Transverse colon (tissue), 4 donors: ENCODE data around the gene ZDHHC14. TPM values are rescaled to one million over a fixed set of nuclear protein-coding genes. Genes with fewer than 3 reads are reported as not detected.

Experiments used
- DNase-seq: peaks from one replicate; pipeline ENCODE4 v3.0.0-alpha.2; 2019
- H3K27ac ChIP-seq, 4 donors: fragments of 200-600 bp; sonication (generic); 2 replicates each; pipeline ENCODE4 v1.5.1; 2016 to 2018; ENCODE audit warnings: inconsistent platforms in 4 of 4
- H3K27me3 ChIP-seq: fragments of 200-600 bp; sonication (generic); 2 replicates; pipeline ENCODE4 v1.5.1; 2017; ENCODE audit warnings: inconsistent platforms
- H3K36me3 ChIP-seq, 4 donors: fragments of 200-600 bp; sonication (generic); 2 replicates each; pipeline ENCODE4 v1.5.1; 2017 to 2019; ENCODE audit warnings: inconsistent platforms in 4 of 4
- H3K4me1 ChIP-seq, 4 donors: fragments of 200-600 bp; sonication (generic); 2 replicates each; pipeline ENCODE4 v1.5.1; 2017 to 2020; ENCODE audit warnings: inconsistent platforms in 4 of 4
- H3K4me3 ChIP-seq, 4 donors: fragments of 200-600 bp; sonication (generic); 1 replicate in 1 of 4; 2 replicates in 3 of 4; pipeline versions ENCODE4 v1.5.1 to v1.6.1; 2017 to 2019; ENCODE audit warnings: inconsistent platforms in 4 of 4
- H3K9me3 ChIP-seq, 2 donors: fragments of 200-600 bp; sonication (generic); 2 replicates each; pipeline ENCODE4 v1.5.1; 2017 to 2019; ENCODE audit warnings: inconsistent platforms in 2 of 2
- EP300 ChIP-seq: sonication (generic); formaldehyde crosslinking; IDR thresholded peaks from one replicate; pipeline ENCODE4 v1.6.1; 2017; ENCODE audit warnings: antibody characterized with exemption, low read depth
- POLR2A ChIP-seq: fragments of 450-650 bp; IDR thresholded peaks from one replicate; pipeline ENCODE4 v1.6.1; 2016; ENCODE audit warnings: antibody characterized with exemption, mild to moderate bottlenecking, moderate library complexity
- POLR2AphosphoS5 ChIP-seq, 3 donors: sonication (generic); formaldehyde crosslinking; IDR thresholded peaks; one replicate each; pipeline ENCODE4 v1.6.1; 2016; ENCODE audit warnings: antibody characterized with exemption in 3 of 3
- WGBS, 2 donors: methylation state at CpG; one replicate each; pipeline ENCODE4 v1.1.5; 2018; ENCODE audit warnings: low coverage in 1 of 2; 5-methylcytosine and 5-hydroxymethylcytosine counted together
- in situ Hi-C, 4 donors: fragments of 200-750 bp; cut with MboI; loops; one replicate each; pipeline versions ENCODE4 v1.15.0 to v1.15.1; 2017; ENCODE audit warnings: low sequenced_read_pairs in 3 of 4, low pct_ligation_motif_present in 1 of 4, low pct_unique_long_range_greater_than_20kb in 1 of 4
- intact Hi-C: fragments of 100-400 bp; cut with DNase I; formaldehyde crosslinking; loops from one replicate; pipeline ENCODE4 v1.15.1; 2023; ENCODE audit warnings: low total_unique reads
- total RNA-seq, 4 donors: library from RNA; depleted of rRNA; stranded (reverse); fragments of >200 nt; gene quantifications; one replicate each; pipeline ENCODE4 v1.1.0, GENCODE V29; 2016
- TF ChIP-seq, protein P1 (sequence below), 5 experiments: fragments of 200-600 bp in 3 of 5; fragments of 450-650 bp in 2 of 5; sonication (generic) in 3 of 5; IDR thresholded peaks; 1 replicate in 2 of 5; 2 replicates in 3 of 5; pipeline ENCODE4 v1.5.1; 2016 to 2017; ENCODE audit warnings: antibody characterized with exemption in 5 of 5, inconsistent platforms in 3 of 5, mild to moderate bottlenecking in 2 of 5, moderate library complexity in 1 of 5

Gene ZDHHC14
- total RNA-seq, 4 donors from 2014 or later = 10.2 to 16.5 (median 12.5) TPM

DNA sequence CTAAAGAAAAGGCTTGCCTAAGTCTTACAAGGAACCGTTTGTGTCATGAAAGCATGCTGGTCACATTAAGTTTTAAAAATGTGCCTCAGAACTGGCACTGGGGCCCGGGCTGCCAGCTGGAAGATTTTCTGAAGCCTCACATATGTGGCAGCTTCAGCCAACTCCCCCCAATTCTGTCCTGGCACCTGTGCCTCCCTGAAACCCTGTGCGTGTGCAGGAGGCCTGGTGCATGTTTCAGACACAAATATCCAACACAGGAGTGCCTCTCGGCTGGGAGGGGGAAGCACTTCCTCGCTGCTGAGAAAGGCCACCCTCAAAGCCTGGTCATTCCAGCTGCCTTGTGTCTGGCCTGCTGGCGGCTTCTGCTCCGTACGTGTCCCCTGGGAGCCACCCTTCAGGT lies 253.6 kb downstream of the ZDHHC14 start:
- in situ Hi-C loops = no loop called here
- Histone ChIP-seq H3K36me3 (no peaks in the 10 kb centered on the region), H3K9me3 (no peaks in the 10 kb centered on the region), H3K27me3 (no peaks in the 10 kb centered on the region), H3K4me3 (no peak overlapping the region), H3K27ac (no peak overlapping the region), H3K4me1 (no peaks in the 10 kb centered on the region)
- WGBS, 2 donors = 92 to 99% methylated on average over 4 to 8 of the region's 8 CpGs
- DNase-seq = no peak
- intact Hi-C loops = no loop called here
- no peak for TF ChIP-seq POLR2AphosphoS5 (IDR thresholded peaks at IDR 0.05)
- TF ChIP-seq POLR2A = no peak
- TF ChIP-seq, protein P1, sequence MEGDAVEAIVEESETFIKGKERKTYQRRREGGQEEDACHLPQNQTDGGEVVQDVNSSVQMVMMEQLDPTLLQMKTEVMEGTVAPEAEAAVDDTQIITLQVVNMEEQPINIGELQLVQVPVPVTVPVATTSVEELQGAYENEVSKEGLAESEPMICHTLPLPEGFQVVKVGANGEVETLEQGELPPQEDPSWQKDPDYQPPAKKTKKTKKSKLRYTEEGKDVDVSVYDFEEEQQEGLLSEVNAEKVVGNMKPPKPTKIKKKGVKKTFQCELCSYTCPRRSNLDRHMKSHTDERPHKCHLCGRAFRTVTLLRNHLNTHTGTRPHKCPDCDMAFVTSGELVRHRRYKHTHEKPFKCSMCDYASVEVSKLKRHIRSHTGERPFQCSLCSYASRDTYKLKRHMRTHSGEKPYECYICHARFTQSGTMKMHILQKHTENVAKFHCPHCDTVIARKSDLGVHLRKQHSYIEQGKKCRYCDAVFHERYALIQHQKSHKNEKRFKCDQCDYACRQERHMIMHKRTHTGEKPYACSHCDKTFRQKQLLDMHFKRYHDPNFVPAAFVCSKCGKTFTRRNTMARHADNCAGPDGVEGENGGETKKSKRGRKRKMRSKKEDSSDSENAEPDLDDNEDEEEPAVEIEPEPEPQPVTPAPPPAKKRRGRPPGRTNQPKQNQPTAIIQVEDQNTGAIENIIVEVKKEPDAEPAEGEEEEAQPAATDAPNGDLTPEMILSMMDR (IDR thresholded peaks at IDR 0.05) = no peak
- no peak for TF ChIP-seq EP300

DNA sequence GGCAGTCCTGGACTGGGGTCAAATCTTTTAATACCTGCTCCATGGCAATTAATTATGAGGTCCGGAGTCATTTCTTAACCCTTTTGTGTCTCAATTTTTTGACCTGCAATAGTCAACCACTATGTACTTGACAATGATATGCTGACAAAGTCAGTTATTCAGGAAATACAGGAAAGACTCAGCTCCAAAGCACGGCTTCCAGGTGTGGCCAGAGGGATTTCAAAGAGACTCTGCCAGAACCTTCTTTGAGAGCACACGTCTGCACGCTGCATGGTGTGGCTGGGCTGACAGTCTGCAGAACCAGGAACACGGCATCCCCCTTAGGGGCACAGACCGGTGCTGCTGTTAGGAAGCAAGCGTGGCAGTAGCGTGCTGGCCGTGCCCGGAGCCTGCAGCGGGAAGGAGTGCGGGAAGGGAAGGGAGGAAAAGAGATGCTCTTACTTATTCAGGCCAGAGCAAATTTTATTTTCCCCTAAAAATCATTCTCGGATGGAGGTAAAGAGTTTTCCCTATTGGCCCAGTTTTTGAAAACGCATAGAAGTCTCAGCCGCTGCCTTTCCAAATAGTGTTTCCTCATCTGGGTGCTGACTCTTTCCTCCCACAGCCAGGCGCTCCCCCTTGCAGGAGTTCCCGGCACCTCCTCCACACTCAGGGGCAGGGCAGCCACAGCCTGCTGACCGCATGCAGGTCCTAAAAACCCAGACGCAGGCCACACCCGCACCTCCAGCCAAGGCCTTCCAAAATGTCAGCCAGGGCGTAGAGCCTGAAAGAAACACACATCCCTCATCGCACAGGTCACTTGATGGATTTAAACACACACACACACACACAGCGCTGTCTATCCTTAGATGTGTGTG lies 254.6 kb downstream of the ZDHHC14 start:
- Histone ChIP-seq H3K4me3 (no peak overlapping the region), H3K27me3 (no peaks in the 10 kb centered on the region), H3K27ac (no peak overlapping the region), H3K9me3 (no peaks in the 10 kb centered on the region), H3K4me1 (no peaks in the 10 kb centered on the region), H3K36me3 (no peaks in the 10 kb centered on the region)
- intact Hi-C loops = no loop called here
- DNase-seq = no peak
- in situ Hi-C loops = no loop called here
- WGBS, 2 donors = 90 to 92% methylated on average over 2 to 23 of the region's 23 CpGs
- TF ChIP-seq EP300 (no peak), POLR2AphosphoS5 (IDR thresholded peaks at IDR 0.05) (no peak), POLR2A (no peak)
- TF ChIP-seq, protein P1 (IDR thresholded peaks at IDR 0.05) = no peak

DNA sequence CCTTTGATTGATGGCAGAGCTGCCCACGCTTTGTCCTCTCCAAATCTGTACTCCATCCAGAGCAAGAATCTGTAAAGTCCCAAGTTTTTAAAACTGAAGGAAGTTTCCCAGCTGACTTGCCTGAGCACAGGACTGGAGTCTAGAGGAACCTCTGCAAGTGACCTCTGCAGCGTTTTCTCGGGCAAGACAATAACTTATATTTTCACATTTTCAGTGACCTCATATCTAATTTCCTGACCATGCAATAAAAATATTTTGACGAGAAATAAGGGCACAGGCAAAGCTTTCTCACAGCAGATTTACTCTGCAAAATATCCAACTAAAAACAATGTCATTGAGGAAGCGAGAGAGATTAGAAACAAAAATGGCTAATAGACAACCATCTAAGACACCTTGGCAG lies 256.5 kb downstream of the ZDHHC14 start:
- H3K9me3 ChIP-seq = no peaks in the 10 kb centered on the region
- H3K27ac ChIP-seq = no peak overlapping the region
- H3K36me3 ChIP-seq = no peaks in the 10 kb centered on the region
- WGBS, 2 donors = 73 to 83% methylated on average over 4 to 5 of the region's 5 CpGs
- intact Hi-C loops (no loop called here), in situ Hi-C loops (no loop called here)
- no peak overlapping the region for H3K4me3 ChIP-seq
- no peaks in the 10 kb centered on the region for H3K4me1 ChIP-seq
- no peaks in the 10 kb centered on the region for H3K27me3 ChIP-seq
- no peak for DNase-seq
- no peak for TF ChIP-seq POLR2A
- TF ChIP-seq, protein P1 (IDR thresholded peaks at IDR 0.05) = no peak
- no peak for TF ChIP-seq EP300
- TF ChIP-seq POLR2AphosphoS5 (IDR thresholded peaks at IDR 0.05) = no peak

GRCh38 chr6:157637941-157638662 lies 257.1 kb downstream of the ZDHHC14 start:
- Histone ChIP-seq H3K27me3 (no peaks in the 10 kb centered on the region), H3K4me3 (no peak overlapping the region), H3K36me3 (no peaks in the 10 kb centered on the region), H3K4me1 (no peaks in the 10 kb centered on the region), H3K27ac (no peak overlapping the region), H3K9me3 (no peaks in the 10 kb centered on the region)
- in situ Hi-C loops (no loop called here), intact Hi-C loops (no loop called here)
- DNase-seq = no peak
- WGBS, 2 donors = 86 to 100% methylated on average over 4 to 8 of the region's 8 CpGs
- TF ChIP-seq POLR2A (no peak), POLR2AphosphoS5 (IDR thresholded peaks at IDR 0.05) (no peak), EP300 (no peak)
- TF ChIP-seq, protein P1 (IDR thresholded peaks at IDR 0.05) = no peak
